CD4-positive, CD25-positive, alpha-beta regulatory T cell (primary cell): ENCODE results near the gene DNAH14. TPM values are rescaled to one million over a fixed set of nuclear protein-coding genes. Genes with fewer than 3 reads are reported as not detected.

Source experiments
- ATAC-seq, 2 donors: fragments of 150-1000 bp; cut with Tn5 transposase; one replicate each; pipeline ENCODE4 v1.10.0; 2021; ENCODE audit warnings: low read depth in 2 of 2, moderate number of reproducible peaks in 2 of 2, moderate library complexity in 1 of 2
- DNase-seq, 3 donors: peaks; one replicate each; pipeline versions ENCODE4 v3.0.0 to v3.0.0-alpha.2; 2012 to 2022; ENCODE audit warnings: mixed read lengths in 1 of 3
- H3K27ac ChIP-seq: one replicate; pipeline ENCODE4 v1.7.0; 2013; ENCODE audit warnings: mild to moderate bottlenecking, low read length; ENCODE audit not compliant: insufficient read depth, poor library complexity, severe bottlenecking
- H3K27me3 ChIP-seq: one replicate; pipeline ENCODE4 v1.7.0; 2013; ENCODE audit warnings: low read length; ENCODE audit not compliant: control insufficient read depth, insufficient read depth
- H3K36me3 ChIP-seq: one replicate; pipeline ENCODE4 v1.7.0; 2013; ENCODE audit warnings: mild to moderate bottlenecking, low read length, moderate library complexity; ENCODE audit not compliant: control insufficient read depth, insufficient read depth
- H3K4me1 ChIP-seq: 2 replicates; pipeline ENCODE4 v1.7.0; 2013; ENCODE audit warnings: mild to moderate bottlenecking, low read length; ENCODE audit not compliant: insufficient read depth, control insufficient read depth, poor library complexity, severe bottlenecking
- H3K4me3 ChIP-seq: one replicate; pipeline ENCODE4 v1.7.0; 2013; ENCODE audit warnings: low read depth, mild to moderate bottlenecking, low read length, moderate library complexity
- H3K9me3 ChIP-seq, 2 experiments: 1 replicate in 1 of 2; 2 replicates in 1 of 2; pipeline ENCODE4 v1.7.0; 2013; ENCODE audit warnings: low read length in 2 of 2, mild to moderate bottlenecking in 1 of 2, moderate library complexity in 1 of 2; ENCODE audit not compliant: control insufficient read depth in 2 of 2
- H3K27ac Mint-ChIP-seq, 3 donors: one replicate each; pipeline ENCODE4 v1.8.0; 2020 to 2022; ENCODE audit warnings: mild to moderate bottlenecking in 3 of 3, mixed read lengths in 3 of 3, moderate library complexity in 2 of 3
- H3K27me3 Mint-ChIP-seq: one replicate; pipeline ENCODE4 v1.8.0; 2022; ENCODE audit warnings: mild to moderate bottlenecking, mixed read lengths
- H3K36me3 Mint-ChIP-seq: one replicate; pipeline ENCODE4 v1.8.0; 2020; ENCODE audit warnings: mixed read lengths
- H3K4me1 Mint-ChIP-seq, 4 donors: one replicate each; pipeline ENCODE4 v1.8.0; 2020 to 2022; ENCODE audit warnings: mixed read lengths in 4 of 4, mild to moderate bottlenecking in 1 of 4
- H3K4me3 Mint-ChIP-seq, 4 donors: one replicate each; pipeline ENCODE4 v1.8.0; 2020 to 2022; ENCODE audit warnings: mild to moderate bottlenecking in 4 of 4, mixed read lengths in 4 of 4, moderate library complexity in 3 of 4
- H3K9me3 Mint-ChIP-seq, 7 donors: one replicate each; pipeline ENCODE4 v1.8.0; 2020 to 2022; ENCODE audit warnings: mixed read lengths in 7 of 7, mild to moderate bottlenecking in 3 of 7, moderate library complexity in 2 of 7
- polyA plus RNA-seq, 4 donors: library from polyadenylated mRNA; unstranded; fragments of 300-500 nt; fragmentation: Illumina TruSeq; gene quantifications; one replicate each; pipeline ENCODE4 v1.2.3, GENCODE V29; 2021
- total RNA-seq: library from RNA; stranded (reverse); gene quantifications from one replicate; pipeline ENCODE4 v1.2.3, GENCODE V29; 2022

Gene DNAH14
- total and polyA plus RNA-seq, 5 donors from 2014 or later, result 0.02 to 0.13 TPM; not detected in 3

- H3K9me3 Mint-ChIP-seq, result no peaks in the 10 kb centered on the region
- H3K27ac Mint-ChIP-seq, result no peak overlapping the region
- H3K4me3 Mint-ChIP-seq, result no peak overlapping the region
- Histone ChIP-seq H3K9me3 (no peaks in the 10 kb centered on the region), H3K27me3 (no peaks in the 10 kb centered on the region), H3K4me1 (no peaks in the 10 kb centered on the region), H3K36me3 (no peaks in the 10 kb centered on the region), H3K27ac (no peak overlapping the region), H3K4me3 (no peak overlapping the region)
- ATAC-seq (no peak), DNase-seq (no peak)
- H3K4me1 Mint-ChIP-seq, result no peaks in the 10 kb centered on the region
- H3K27me3 Mint-ChIP-seq, result no peaks in the 10 kb centered on the region
- no peaks in the 10 kb centered on the region for H3K36me3 Mint-ChIP-seq
Observed at GRCh38 chr1:225044258-225044657, 114.8 kb downstream of the DNAH14 start.

- no peaks in the 10 kb centered on the region for H3K27me3 Mint-ChIP-seq
- no peaks in the 10 kb centered on the region for H3K36me3 Mint-ChIP-seq
- H3K4me3 Mint-ChIP-seq, result no peak overlapping the region
- H3K27me3 ChIP-seq, result no peaks in the 10 kb centered on the region
- H3K4me3 ChIP-seq, result no peak overlapping the region
- H3K9me3 Mint-ChIP-seq, result no peaks in the 10 kb centered on the region
- no peak overlapping the region for H3K27ac ChIP-seq
- DNase-seq (no peak), ATAC-seq (no peak)
- no peaks in the 10 kb centered on the region for H3K36me3 ChIP-seq
- no peaks in the 10 kb centered on the region for H3K4me1 ChIP-seq
- no peaks in the 10 kb centered on the region for H3K9me3 ChIP-seq
- H3K4me1 Mint-ChIP-seq, result no peaks in the 10 kb centered on the region
- H3K27ac Mint-ChIP-seq, result no peak overlapping the region
Observed at GRCh38 chr1:225049594-225049993, 120.1 kb downstream of the DNAH14 start.

GRCh38 chr1:225063722-225064121 lies 134.2 kb downstream of the DNAH14 start:
- no peak for DNase-seq
- Mint-ChIP-seq H3K27ac (no peak overlapping the region), H3K36me3 (no peaks in the 10 kb centered on the region), H3K4me3 (no peak overlapping the region), H3K27me3 (no peaks in the 10 kb centered on the region), H3K9me3 (peaks cover 0 to 11% (median 4%) of the 10 kb centered on the region in 7 donors), H3K4me1 (no peaks in the 10 kb centered on the region)
- no peak overlapping the region for H3K4me3 ChIP-seq
- no peak for ATAC-seq
- no peaks in the 10 kb centered on the region for H3K4me1 ChIP-seq
- no peaks in the 10 kb centered on the region for H3K36me3 ChIP-seq
- H3K27ac ChIP-seq, result no peak overlapping the region
- no peaks in the 10 kb centered on the region for H3K27me3 ChIP-seq
- no peaks in the 10 kb centered on the region for H3K9me3 ChIP-seq

- ATAC-seq, result no peak
- Histone ChIP-seq H3K27ac (no peak overlapping the region), H3K4me1 (no peaks in the 10 kb centered on the region), H3K9me3 (peaks cover 8 to 13% of the 10 kb centered on the region in 2 experiments), H3K27me3 (no peaks in the 10 kb centered on the region), H3K4me3 (no peak overlapping the region), H3K36me3 (no peaks in the 10 kb centered on the region)
- H3K27ac Mint-ChIP-seq, result no peak overlapping the region
- H3K27me3 Mint-ChIP-seq, result no peaks in the 10 kb centered on the region
- no peak overlapping the region for H3K4me3 Mint-ChIP-seq
- H3K9me3 Mint-ChIP-seq, result peaks cover 0 to 28% (median 10%) of the 10 kb centered on the region in 7 donors
- DNase-seq, result no peak
- no peaks in the 10 kb centered on the region for H3K4me1 Mint-ChIP-seq
- no peaks in the 10 kb centered on the region for H3K36me3 Mint-ChIP-seq
Observed at GRCh38 chr1:225070972-225071371, 141.5 kb downstream of the DNAH14 start.

- ATAC-seq (no peak), DNase-seq (no peak)
- no peaks in the 10 kb centered on the region for H3K27me3 ChIP-seq
- Mint-ChIP-seq H3K4me3 (no peak overlapping the region), H3K4me1 (no peaks in the 10 kb centered on the region), H3K36me3 (no peaks in the 10 kb centered on the region), H3K27me3 (no peaks in the 10 kb centered on the region), H3K9me3 (peaks cover 0 to 10% (median 7%) of the 10 kb centered on the region in 7 donors), H3K27ac (no peak overlapping the region)
- no peaks in the 10 kb centered on the region for H3K9me3 ChIP-seq
- H3K27ac ChIP-seq, result no peak overlapping the region
- H3K4me3 ChIP-seq, result no peak overlapping the region
- no peaks in the 10 kb centered on the region for H3K36me3 ChIP-seq
- no peaks in the 10 kb centered on the region for H3K4me1 ChIP-seq
Observed at GRCh38 chr1:225097175-225097574, 167.7 kb downstream of the DNAH14 start.

GRCh38 chr1:225111000-225111399 lies 181.5 kb downstream of the DNAH14 start:
- Histone ChIP-seq H3K9me3 (no peaks in the 10 kb centered on the region), H3K36me3 (no peaks in the 10 kb centered on the region), H3K4me1 (no peaks in the 10 kb centered on the region), H3K4me3 (no peak overlapping the region), H3K27me3 (no peaks in the 10 kb centered on the region), H3K27ac (no peak overlapping the region)
- ATAC-seq (no peak), DNase-seq (no peak)
- Mint-ChIP-seq H3K27ac (no peak overlapping the region), H3K36me3 (no peaks in the 10 kb centered on the region), H3K9me3 (peaks cover 0 to 5% (median 0%) of the 10 kb centered on the region in 7 donors), H3K4me1 (no peaks in the 10 kb centered on the region), H3K27me3 (peaks cover 5% of the 10 kb centered on the region), H3K4me3 (no peak overlapping the region)

- H3K4me3 Mint-ChIP-seq, result no peak overlapping the region
- no peaks in the 10 kb centered on the region for H3K4me1 Mint-ChIP-seq
- no peaks in the 10 kb centered on the region for H3K27me3 ChIP-seq
- ATAC-seq (no peak), DNase-seq (no peak)
- H3K27ac ChIP-seq, result no peak overlapping the region
- H3K27ac Mint-ChIP-seq, result no peak overlapping the region
- H3K36me3 ChIP-seq, result no peaks in the 10 kb centered on the region
- peaks cover 5% of the 10 kb centered on the region for H3K27me3 Mint-ChIP-seq
- no peaks in the 10 kb centered on the region for H3K36me3 Mint-ChIP-seq
- H3K9me3 Mint-ChIP-seq, result peaks cover 0 to 2% (median 0%) of the 10 kb centered on the region in 7 donors
- no peaks in the 10 kb centered on the region for H3K4me1 ChIP-seq
- H3K4me3 ChIP-seq, result no peak overlapping the region
- H3K9me3 ChIP-seq, result no peaks in the 10 kb centered on the region
Observed at GRCh38 chr1:225113265-225113664, 183.8 kb downstream of the DNAH14 start.

GRCh38 chr1:225114354-225114990 lies 185.0 kb downstream of the DNAH14 start:
- Histone ChIP-seq H3K27me3 (no peaks in the 10 kb centered on the region), H3K9me3 (no peaks in the 10 kb centered on the region), H3K4me3 (no peak overlapping the region), H3K4me1 (no peaks in the 10 kb centered on the region), H3K27ac (no peak overlapping the region), H3K36me3 (no peaks in the 10 kb centered on the region)
- peaks cover 5% of the 10 kb centered on the region for H3K27me3 Mint-ChIP-seq
- H3K27ac Mint-ChIP-seq, result no peak overlapping the region
- H3K4me3 Mint-ChIP-seq, result no peak overlapping the region
- H3K9me3 Mint-ChIP-seq, result peaks cover 0 to 2% (median 0%) of the 10 kb centered on the region in 7 donors
- H3K36me3 Mint-ChIP-seq, result no peaks in the 10 kb centered on the region
- H3K4me1 Mint-ChIP-seq, result no peaks in the 10 kb centered on the region
- DNase-seq (no peak), ATAC-seq (no peak)
